PFSK-1 (cell line): ENCODE measurements around the gene ELOVL6.

Source experiments
- POLR2AphosphoS5 ChIP-seq: IDR thresholded peaks from 2 replicates; pipeline ENCODE4 v1.6.1; 2012; ENCODE audit warnings: low read depth, mild to moderate bottlenecking, control low read depth, low read length, moderate library complexity
- SIN3A ChIP-seq: IDR thresholded peaks from 2 replicates; pipeline ENCODE4 v1.6.1; 2012; ENCODE audit warnings: mild to moderate bottlenecking, low read length, moderate library complexity, borderline replicate concordance; ENCODE audit not compliant: insufficient read depth
- TAF1 ChIP-seq: IDR thresholded peaks from 2 replicates; pipeline ENCODE4 v1.6.1; 2012; ENCODE audit warnings: low read length, control low read depth, borderline replicate concordance; ENCODE audit not compliant: insufficient read depth

- TF ChIP-seq POLR2AphosphoS5, result no peak
- no peak for TF ChIP-seq TAF1
- TF ChIP-seq SIN3A, result no peak
Measured at GRCh38 chr4:110010797-110011196, 187.6 kb downstream of the ELOVL6 start.
